H1 (cell line): ENCODE data around the gene ABL2. TPM values are rescaled to one million over a fixed set of nuclear protein-coding genes. Genes with fewer than 3 reads are reported as not detected.

Experiments used
- CTCF ChIA-PET: fragments of 300-600 bp; sonication (Branson Sonifier 250); formaldehyde crosslinking; loops from one replicate; lab custom pipeline; 2021; ENCODE audit not compliant: partially characterized antibody; lab: Charles Lee
- POLR2A ChIA-PET: fragments of 300-600 bp; sonication (Branson Sonifier 250); formaldehyde crosslinking; loops from one replicate; lab custom pipeline; 2021; ENCODE audit warnings: inconsistent platforms; ENCODE audit not compliant: partially characterized antibody; lab: Charles Lee
- DNase-seq, 2 experiments: peaks; one replicate each; pipeline versions ENCODE4 v3.0.0 to v3.0.0-alpha.2; 2010 to 2022; ENCODE audit warnings: low spot score in 2 of 2, low read depth in 1 of 2, mixed read lengths in 1 of 2
- FAIRE-seq: peaks from 2 replicates; lab custom pipeline; 2011; peaks lifted over from hg19 to GRCh38; lab: Jason Lieb, UNC
- H2AFZ ChIP-seq: 2 replicates; pipeline ENCODE4 v1.8.1; 2012; ENCODE audit warnings: low read length, inconsistent platforms
- H2AK5ac ChIP-seq: 2 replicates; pipeline ENCODE4 v1.6.1; 2013; ENCODE audit warnings: low read depth, low read length
- H2BK120ac ChIP-seq: replicated peaks from 2 replicates; pipeline ENCODE3; 2013; ENCODE audit warnings: low read depth, low read length, inconsistent platforms
- H2BK12ac ChIP-seq: 2 replicates; pipeline ENCODE4 v1.6.1; 2013; ENCODE audit warnings: low read depth, low read length
- H2BK15ac ChIP-seq: 2 replicates; pipeline ENCODE4 v1.6.1; 2013; ENCODE audit warnings: low read length
- H2BK20ac ChIP-seq: 2 replicates; pipeline ENCODE4 v1.6.1; 2013; ENCODE audit warnings: low read length
- H2BK5ac ChIP-seq: 2 replicates; pipeline ENCODE4 v1.6.1; 2013; ENCODE audit warnings: low read depth, low read length
- H3K14ac ChIP-seq: 2 replicates; pipeline ENCODE4 v1.6.1; 2013; ENCODE audit warnings: inconsistent platforms; ENCODE audit not compliant: insufficient read length
- H3K18ac ChIP-seq: 2 replicates; pipeline ENCODE4 v1.6.1; 2013; ENCODE audit warnings: low read length; ENCODE audit errors: extremely low read depth
- H3K23ac ChIP-seq: 2 replicates; pipeline ENCODE4 v1.6.1; 2013; ENCODE audit warnings: inconsistent platforms; ENCODE audit not compliant: insufficient read length
- H3K23me2 ChIP-seq: 2 replicates; pipeline ENCODE4 v1.6.1; 2013; ENCODE audit warnings: low read depth, low read length
- H3K27ac ChIP-seq: 2 replicates; pipeline ENCODE4 v1.6.1; 2011; ENCODE audit warnings: low read depth, low read length, inconsistent platforms
- H3K27me3 ChIP-seq, 4 experiments: replicated peaks in 1 of 4; 1 replicate in 1 of 4; 2 replicates in 3 of 4; pipeline versions ENCODE4 v1.6.1 to v1.8.1; 2011 to 2013; ENCODE audit warnings: low read length in 3 of 4, mild to moderate bottlenecking in 3 of 4, inconsistent platforms in 2 of 4, mixed read lengths in 2 of 4, moderate library complexity in 1 of 4; ENCODE audit not compliant: control insufficient read depth in 3 of 4, insufficient read depth in 3 of 4; ENCODE audit errors: extremely low read depth in 1 of 4
- H3K36me3 ChIP-seq, 4 experiments: 2 replicates each; pipeline versions ENCODE4 v1.6.1 to v1.8.1; 2011 to 2013; ENCODE audit warnings: mild to moderate bottlenecking in 4 of 4, low read length in 3 of 4, moderate library complexity in 2 of 4, control low read depth in 1 of 4, inconsistent platforms in 1 of 4; ENCODE audit not compliant: insufficient read depth in 4 of 4, control insufficient read depth in 2 of 4
- H3K4ac ChIP-seq: replicated peaks from 2 replicates; pipeline ENCODE3; 2013; ENCODE audit warnings: low read length, low read depth, mixed read lengths, inconsistent platforms; ENCODE audit not compliant: insufficient read length
- H3K4me1 ChIP-seq, 4 experiments: replicated peaks in 1 of 4; 1 replicate in 1 of 4; 2 replicates in 3 of 4; pipeline versions ENCODE4 v1.6.1 to v1.8.1; 2011 to 2013; ENCODE audit warnings: low read length in 3 of 4, inconsistent platforms in 2 of 4, mixed read lengths in 1 of 4; ENCODE audit not compliant: insufficient read depth in 4 of 4, control insufficient read depth in 3 of 4
- H3K4me2 ChIP-seq, 2 experiments: 2 replicates each; pipeline versions ENCODE4 v1.6.1 to v1.8.1; 2011 to 2013; ENCODE audit warnings: low read depth in 2 of 2, low read length in 2 of 2, control low read depth in 1 of 2, inconsistent platforms in 1 of 2, mild to moderate bottlenecking in 1 of 2; ENCODE audit not compliant: insufficient read depth in 1 of 2
- H3K4me3 ChIP-seq, 4 experiments: fragments of 200-600, 300-600 bp in 1 of 4; sonication (generic), shearing (Covaris generic), sonication (Bioruptor Twin) in 1 of 4; 2 replicates each; pipeline versions ENCODE4 v1.5.1 to v1.8.1; 2011 to 2016; ENCODE audit warnings: low read length in 4 of 4, low read depth in 3 of 4, control low read depth in 2 of 4, inconsistent platforms in 2 of 4, mild to moderate bottlenecking in 2 of 4, mixed read lengths in 1 of 4, moderate library complexity in 1 of 4; ENCODE audit not compliant: insufficient read depth in 2 of 4; ENCODE audit errors: extremely low read depth in 1 of 4
- H3K56ac ChIP-seq: replicated peaks from 2 replicates; pipeline ENCODE3; 2013; ENCODE audit warnings: low read depth, mild to moderate bottlenecking, mixed read lengths, low read length, inconsistent platforms; ENCODE audit not compliant: insufficient read length
- H3K79me1 ChIP-seq: 2 replicates; pipeline ENCODE4 v1.6.1; 2013; ENCODE audit warnings: low read depth, low read length, control low read depth
- H3K79me2 ChIP-seq, 2 experiments: 2 replicates each; pipeline versions ENCODE4 v1.6.1 to v1.8.1; 2012 to 2013; ENCODE audit warnings: low read length in 2 of 2, mild to moderate bottlenecking in 2 of 2, inconsistent platforms in 1 of 2; ENCODE audit not compliant: insufficient read depth in 2 of 2, control insufficient read depth in 1 of 2
- H3K9ac ChIP-seq, 4 experiments: replicated peaks in 1 of 4; 1 replicate in 1 of 4; 2 replicates in 3 of 4; pipeline versions ENCODE4 v1.6.1 to v1.8.1; 2011 to 2013; ENCODE audit warnings: low read depth in 3 of 4, low read length in 3 of 4, control low read depth in 2 of 4, mild to moderate bottlenecking in 2 of 4, moderate library complexity in 2 of 4, inconsistent platforms in 1 of 4; ENCODE audit errors: extremely low read depth in 1 of 4
- H3K9me3 ChIP-seq, 2 experiments: 2 replicates each; pipeline versions ENCODE4 v1.6.1 to v1.8.1; 2012 to 2013; ENCODE audit warnings: mild to moderate bottlenecking in 2 of 2, moderate library complexity in 2 of 2, control low read depth in 1 of 2, inconsistent platforms in 1 of 2, low read depth in 1 of 2, low read length in 1 of 2, mixed read lengths in 1 of 2; ENCODE audit not compliant: insufficient read depth in 2 of 2
- H4K20me1 ChIP-seq, 2 experiments: replicated peaks in 1 of 2; 2 replicates each; pipeline versions ENCODE3 to v1.8.1; 2011 to 2013; ENCODE audit warnings: inconsistent platforms in 2 of 2, low read length in 2 of 2, mild to moderate bottlenecking in 1 of 2; ENCODE audit not compliant: insufficient read depth in 2 of 2, control insufficient read depth in 1 of 2
- H4K5ac ChIP-seq: 2 replicates; pipeline ENCODE4 v1.6.1; 2013; ENCODE audit warnings: low read length, low read depth, mixed read lengths, inconsistent platforms; ENCODE audit not compliant: insufficient read length
- H4K8ac ChIP-seq: 2 replicates; pipeline ENCODE4 v1.8.0; 2013; ENCODE audit warnings: mild to moderate bottlenecking, moderate library complexity, low read length, inconsistent platforms; ENCODE audit not compliant: insufficient read depth; ENCODE audit errors: extremely low read depth
- H4K91ac ChIP-seq: replicated peaks from 2 replicates; pipeline ENCODE3; 2013; ENCODE audit warnings: low read length, mixed read lengths, inconsistent platforms; ENCODE audit not compliant: insufficient read length
- JUN ChIP-seq: IDR thresholded peaks from 2 replicates; pipeline ENCODE4 v1.6.1; 2011; ENCODE audit warnings: low read depth, mild to moderate bottlenecking, improper control_type of control experiment, low read length
- KDM4A ChIP-seq: IDR thresholded peaks from one replicate; pipeline ENCODE4 v1.7.1; 2012; ENCODE audit warnings: low read depth, mild to moderate bottlenecking, moderate library complexity, low read length, inconsistent platforms; ENCODE audit not compliant: severe bottlenecking
- MAFK ChIP-seq: IDR thresholded peaks from 2 replicates; pipeline ENCODE4 v1.6.1; 2012; ENCODE audit warnings: low read depth, mild to moderate bottlenecking, improper control_type of control experiment, low read length
- MAX ChIP-seq: IDR thresholded peaks from 2 replicates; pipeline ENCODE4 v1.6.1; 2012; ENCODE audit warnings: inconsistent platforms
- RAD21 ChIP-seq, 2 experiments: IDR thresholded peaks in 1 of 2; conservative IDR thresholded peaks in 1 of 2; 2 replicates each; pipeline ENCODE4 v1.6.1; 2011; ENCODE audit warnings: low read depth in 2 of 2, low read length in 2 of 2, improper control_type of control experiment in 1 of 2, inconsistent platforms in 1 of 2, mild to moderate bottlenecking in 1 of 2, moderate library complexity in 1 of 2
- RNF2 ChIP-seq: fragments of 200-900, 300-1000 bp; sonication (generic); IDR thresholded peaks from 2 replicates; pipeline ENCODE4 v1.7.1; 2016; ENCODE audit warnings: borderline replicate concordance, low read depth, mild to moderate bottlenecking, antibody characterized with exemption, low read length; ENCODE audit not compliant: poor library complexity, severe bottlenecking; ENCODE audit errors: missing control alignments
- RXRA ChIP-seq: IDR thresholded peaks from 2 replicates; pipeline ENCODE4 v1.6.1; 2011; ENCODE audit warnings: low read depth, mild to moderate bottlenecking, low read length, moderate library complexity; ENCODE audit not compliant: insufficient read depth
- SP2 ChIP-seq: IDR thresholded peaks from 2 replicates; pipeline ENCODE4 v1.6.1; 2012; ENCODE audit warnings: mild to moderate bottlenecking, low read length, inconsistent platforms
- WGBS, 2 experiments: shearing (Covaris generic) in 1 of 2; methylation state at CpG; one replicate each; pipeline versions ENCODE4 v1.1.6 to v1.1.7; 2013 to 2015; ENCODE audit warnings: low lambda C conversion rate in 2 of 2, mixed read lengths in 2 of 2, inconsistent platforms in 1 of 2, low coverage in 1 of 2, missing lambda C conversion rate in 1 of 2; ENCODE audit not compliant: insufficient replicate concordance in 2 of 2, insufficient coverage in 1 of 2, insufficient read length in 1 of 2; ENCODE audit errors: extremely low coverage in 1 of 2, missing lambda C conversion rate in 1 of 2; 5-methylcytosine and 5-hydroxymethylcytosine counted together
- polyA plus RNA-seq, 7 experiments: library from polyadenylated mRNA; depleted of rRNA in 3 of 7; stranded (reverse) in 5 of 7; unstranded in 2 of 7; fragments of >200 nt in 5 of 7; fragments of 200-250 nt in 2 of 7; gene quantifications; 1 replicate in 5 of 7; 2 replicates in 1 of 7; 4 replicates in 1 of 7; pipeline versions ENCODE4 v1.2.1 to v1.2.3, GENCODE V29; 2011 to 2013; ENCODE audit warnings: missing spikeins in 2 of 7, mixed read lengths in 2 of 7
- total RNA-seq: library from RNA; stranded (reverse); fragmentation: NEBNext Ultra II Directional; extraction: Animal tissue kit (Norgen Biotek cat#: 25700); gene quantifications from 2 replicates; pipeline ENCODE4 v1.2.1, GENCODE V29; 2021

Gene ABL2
- total and polyA plus RNA-seq, 2 of the 8 experiments (the other 6 are each of a cell fraction or from before 2014, with no cell fraction given) = 4.5 to 19.1 TPM

- H3K4me2 ChIP-seq = no peak overlapping the region
- WGBS, 2 experiments = 100% methylated on average over 1 of the region's 1 CpG; no CpG with 5 or more reads in 1 of the 2 experiments
- ChIA-PET CTCF (interaction anchor here (0.6 to 2.0 kb wide), 2 partner anchors 11 to 512 kb away, joined by 3 to 8 read pairs; no protein-coding TSS in a partner anchor), POLR2A (no interaction called here)
- no peak overlapping the region for H2BK120ac ChIP-seq
- peaks cover 4% of the 10 kb centered on the region; the same call in 1 of the 2 replicates for H3K79me1 ChIP-seq
- H2BK5ac ChIP-seq = no peak overlapping the region
- no peaks in the 10 kb centered on the region for H4K20me1 ChIP-seq
- H2AK5ac ChIP-seq = no peak overlapping the region
- H2BK12ac ChIP-seq = no peak overlapping the region
- peaks cover 0 to 30% of the 10 kb centered on the region in 2 experiments; a peak in 2 of 4 replicates for H3K79me2 ChIP-seq
- H3K4ac ChIP-seq = no peak overlapping the region
- no peak for FAIRE-seq
- H4K91ac ChIP-seq = no peak overlapping the region
- no peak overlapping the region for H2BK20ac ChIP-seq
- no peak overlapping the region for H3K23ac ChIP-seq
- H3K18ac ChIP-seq = no peak overlapping the region
- no peak for TF ChIP-seq MAFK
- no peak for TF ChIP-seq RXRA
- TF ChIP-seq SP2 = no peak
- TF ChIP-seq KDM4A = no peak
- TF ChIP-seq MAX = no peak
- no peak for TF ChIP-seq JUN
- no peak for TF ChIP-seq RNF2
- TF ChIP-seq RAD21 (IDR thresholded peaks at IDR 0.05 in 1 of 2, conservative IDR thresholded peaks at IDR 0.05 in 1 of 2; ENCODE audit: low read depth in 2 of 2, low read length in 2 of 2) = no peak
- TF ChIP-seq, all 59 proteins: peak for 0
- no peak overlapping the region for H2BK15ac ChIP-seq
- H4K5ac ChIP-seq = no peak overlapping the region
- H3K9ac ChIP-seq = no peak overlapping the region
- H3K56ac ChIP-seq = no peak overlapping the region
- H3K14ac ChIP-seq = no peak overlapping the region
- H4K8ac ChIP-seq = no peak overlapping the region
- H3K27ac ChIP-seq = no peak overlapping the region
- no peak for DNase-seq
- H2AFZ ChIP-seq = no peak overlapping the region
- no peaks in the 10 kb centered on the region for H3K23me2 ChIP-seq
- H3K4me1 ChIP-seq = peaks cover 0 to 6% (median 1%) of the 10 kb centered on the region in 4 experiments; a peak in 4 of 7 replicates
- H3K9me3 ChIP-seq = no peaks in the 10 kb centered on the region
- H3K27me3 ChIP-seq = no peaks in the 10 kb centered on the region
- H3K36me3 ChIP-seq = no peaks in the 10 kb centered on the region
- H3K4me3 ChIP-seq = no peak overlapping the region
These were observed 62.1 kb downstream of the ABL2 start for GRCh38 chr1:179167418-179167777.
